ENCODE measurements around the gene ORC1.

GRCh38 chr1:52426371-52426770, 22.1 kb upstream of the ORC1 start:
- TF ChIP-seq EZH2 (IDR thresholded peaks at IDR 0.05; ENCODE audit: low read depth, unreplicated experiment) (no peak), CTCF (conservative IDR thresholded peaks at IDR 0.05; ENCODE audit: low read depth in 2 of 2) (no peak), REST (IDR thresholded peaks at IDR 0.05; ENCODE audit: unreplicated experiment) (no peak), EZH2phosphoT487 (IDR thresholded peaks at IDR 0.05; ENCODE audit: unreplicated experiment) (no peak), CREB1 (CRISPR knock-in tag; IDR thresholded peaks at IDR 0.05; ENCODE audit: low read depth) (no peak), JUNB (IDR thresholded peaks at IDR 0.05; ENCODE audit: unreplicated experiment) (no peak), NANOG (IDR thresholded peaks at IDR 0.05; ENCODE audit: borderline replicate concordance) (no peak), ZNF462 (CRISPR knock-in tag; IDR thresholded peaks at IDR 0.05) (no peak), POLR2AphosphoS5 (IDR thresholded peaks at IDR 0.05; ENCODE audit: low read depth) (no peak), ZNF114 (CRISPR knock-in tag; IDR thresholded peaks at IDR 0.05) (no peak)

All from GM23338 (cell line).